BLaER1 (cell line): ENCODE measurements around the gene FBXO11.
"Not testable (repeated sequence)": the region's sequence is repeated elsewhere in the genome, so short reads cannot be mapped to it uniquely, and the experiment has no call there.

ENCODE experiments used
- H3K27ac ChIP-seq: shearing (Covaris generic); formaldehyde crosslinking; 2 replicates; pipeline ENCODE4 v1.8.1; 2022
- H3K27me3 ChIP-seq: shearing (Covaris generic); formaldehyde crosslinking; 2 replicates; pipeline ENCODE4 v1.8.1; 2022
- H3K36me3 ChIP-seq: shearing (Covaris generic); formaldehyde crosslinking; 2 replicates; pipeline ENCODE4 v1.8.1; 2022
- H3K4me1 ChIP-seq: shearing (Covaris generic); formaldehyde crosslinking; 2 replicates; pipeline ENCODE4 v1.8.1; 2022
- H3K4me2 ChIP-seq: shearing (Covaris generic); formaldehyde crosslinking; 2 replicates; pipeline ENCODE4 v1.8.1; 2022
- H3K4me3 ChIP-seq: shearing (Covaris generic); formaldehyde crosslinking; 2 replicates; pipeline ENCODE4 v1.8.1; 2022
- H3K9ac ChIP-seq: shearing (Covaris generic); formaldehyde crosslinking; 2 replicates; pipeline ENCODE4 v1.8.1; 2022
- H3K9me3 ChIP-seq: shearing (Covaris generic); formaldehyde crosslinking; 2 replicates; pipeline ENCODE4 v1.8.1; 2022
- H4K20me1 ChIP-seq: shearing (Covaris generic); formaldehyde crosslinking; 2 replicates; pipeline ENCODE4 v1.8.1; 2022
- Cebpa-rat ChIP-seq: shearing (Covaris generic); IDR thresholded peaks from 2 replicates; pipeline ENCODE4 v1.8.1; 2022

FBXO11 gene

GRCh38 chr2:47876912-47877311 lies 29.4 kb downstream of the FBXO11 start:
- Histone ChIP-seq H3K36me3 (peaks cover 87% of the 10 kb centered on the region), H3K27me3 (no peaks in the 10 kb centered on the region), H3K9ac (no peak overlapping the region), H3K4me2 (no peak overlapping the region), H3K4me3 (no peak overlapping the region), H3K9me3 (peaks cover 4% of the 10 kb centered on the region), H3K27ac (no peak overlapping the region), H3K4me1 (no peaks in the 10 kb centered on the region), H4K20me1 (peaks cover 100% of the 10 kb centered on the region)
- no peak for TF ChIP-seq Cebpa-rat

- Histone ChIP-seq H3K36me3 (peaks cover 92% of the 10 kb centered on the region), H3K4me3 (no peak overlapping the region), H3K27me3 (no peaks in the 10 kb centered on the region), H3K4me1 (peaks cover 8% of the 10 kb centered on the region), H3K27ac (no peak overlapping the region), H4K20me1 (peaks cover 100% of the 10 kb centered on the region), H3K4me2 (no peak overlapping the region), H3K9me3 (no peaks in the 10 kb centered on the region), H3K9ac (no peak overlapping the region)
- no peak for TF ChIP-seq Cebpa-rat
Measured at GRCh38 chr2:47872941-47873340, 33.4 kb downstream of the FBXO11 start.

- Histone ChIP-seq H3K4me3 (no peak overlapping the region), H3K9me3 (no peaks in the 10 kb centered on the region), H4K20me1 (peaks cover 100% of the 10 kb centered on the region), H3K27me3 (no peaks in the 10 kb centered on the region), H3K9ac (no peak overlapping the region), H3K4me2 (no peak overlapping the region), H3K36me3 (peaks cover 91% of the 10 kb centered on the region), H3K4me1 (peaks cover 27% of the 10 kb centered on the region), H3K27ac (no peak overlapping the region)
- TF ChIP-seq Cebpa-rat: no peak
Measured at GRCh38 chr2:47870641-47871540, 35.4 kb downstream of the FBXO11 start.

GRCh38 chr2:47869859-47870595 lies 36.3 kb downstream of the FBXO11 start:
- no peak overlapping the region for H3K27ac ChIP-seq
- H3K4me2 ChIP-seq: no peak overlapping the region
- no peak overlapping the region for H3K4me3 ChIP-seq
- no peaks in the 10 kb centered on the region for H3K27me3 ChIP-seq
- H3K4me1 ChIP-seq: peaks cover 36% of the 10 kb centered on the region
- H3K9me3 ChIP-seq: no peaks in the 10 kb centered on the region
- H3K36me3 ChIP-seq: peaks cover 97% of the 10 kb centered on the region
- TF ChIP-seq Cebpa-rat: no peak
- H3K9ac ChIP-seq: no peak overlapping the region
- peaks cover 100% of the 10 kb centered on the region for H4K20me1 ChIP-seq

- no peak overlapping the region for H3K4me2 ChIP-seq
- H3K4me3 ChIP-seq: no peak overlapping the region
- no peak for TF ChIP-seq Cebpa-rat
- no peak overlapping the region for H3K9ac ChIP-seq
- no peaks in the 10 kb centered on the region for H3K27me3 ChIP-seq
- peaks cover 92% of the 10 kb centered on the region for H3K36me3 ChIP-seq
- peaks cover 99% of the 10 kb centered on the region for H4K20me1 ChIP-seq
- H3K9me3 ChIP-seq: no peaks in the 10 kb centered on the region
- no peak overlapping the region for H3K27ac ChIP-seq
- H3K4me1 ChIP-seq: peaks cover 40% of the 10 kb centered on the region
Measured at GRCh38 chr2:47868611-47869352, 37.5 kb downstream of the FBXO11 start.

- peaks cover 99% of the 10 kb centered on the region for H4K20me1 ChIP-seq
Measured at GRCh38 chr2:47867205-47867604, 39.1 kb downstream of the FBXO11 start.

GRCh38 chr2:47864566-47864965 lies 41.7 kb downstream of the FBXO11 start:
- H3K4me3 ChIP-seq: no peak overlapping the region
- H3K4me1 ChIP-seq: peaks cover 40% of the 10 kb centered on the region
- peaks cover 63% of the 10 kb centered on the region for H3K36me3 ChIP-seq
- no peak for TF ChIP-seq Cebpa-rat
- H3K4me2 ChIP-seq: no peak overlapping the region
- H3K27ac ChIP-seq: no peak overlapping the region
- no peaks in the 10 kb centered on the region for H3K9me3 ChIP-seq
- H3K9ac ChIP-seq: no peak overlapping the region
- H3K27me3 ChIP-seq: no peaks in the 10 kb centered on the region
- peaks cover 99% of the 10 kb centered on the region for H4K20me1 ChIP-seq

More at GRCh38 chr2:47867205-47867604, 39.1 kb downstream of the FBXO11 start:
- no peak overlapping the region for H3K27ac ChIP-seq
- H3K36me3 ChIP-seq: peaks cover 82% of the 10 kb centered on the region
- H3K9ac ChIP-seq: 0 out of 2 replicates have a peak overlapping the region, but pooled peaks have one; percentile 15
- H3K27me3 ChIP-seq: no peaks in the 10 kb centered on the region
- H3K4me3 ChIP-seq: no peak overlapping the region
- no peaks in the 10 kb centered on the region for H3K9me3 ChIP-seq
- no peak for TF ChIP-seq Cebpa-rat
- H3K4me2 ChIP-seq: peak overlapping the region; percentile 28
- peaks cover 40% of the 10 kb centered on the region for H3K4me1 ChIP-seq

GRCh38 chr2:47862949-47863348 lies 43.3 kb downstream of the FBXO11 start:
- TF ChIP-seq Cebpa-rat: no peak
- Histone ChIP-seq H3K4me1 (peaks cover 32% of the 10 kb centered on the region), H3K4me2 (no peak overlapping the region), H3K36me3 (peaks cover 46% of the 10 kb centered on the region), H3K27ac (no peak overlapping the region), H4K20me1 (peaks cover 99% of the 10 kb centered on the region), H3K27me3 (no peaks in the 10 kb centered on the region), H3K9me3 (no peaks in the 10 kb centered on the region), H3K9ac (no peak overlapping the region), H3K4me3 (no peak overlapping the region)

- peaks cover 98% of the 10 kb centered on the region for H4K20me1 ChIP-seq
- not testable (repeated sequence) for H3K36me3 ChIP-seq
Measured at GRCh38 chr2:47853067-47853777, 53.1 kb downstream of the FBXO11 start.

More at GRCh38 chr2:47853067-47853777, 53.1 kb downstream of the FBXO11 start:
- not testable (repeated sequence) for H3K4me1 ChIP-seq, H3K9ac ChIP-seq, H3K4me2 ChIP-seq, H3K4me3 ChIP-seq, H3K27me3 ChIP-seq, H3K9me3 ChIP-seq, H3K27ac ChIP-seq
